HepG2 (cell line): ENCODE data around the gene ERFL. TPM values are rescaled to one million over a fixed set of nuclear protein-coding genes. Genes with fewer than 3 reads are reported as not detected.
A peak's percentile ranks its signal among the peaks of the same experiment; 100 is the strongest.

Experiments
- CCAR2 ChIP-seq: fragments of 200-400 bp; formaldehyde crosslinking; optimal IDR thresholded peaks from 2 replicates; pipeline ENCODE3; 2018; ENCODE audit warnings: low read depth, mild to moderate bottlenecking, low read length, moderate library complexity
- FLYWCH1 ChIP-seq: sonication (generic); formaldehyde crosslinking; IDR thresholded peaks from 2 replicates; pipeline ENCODE4 v1.8.1; 2023; ENCODE audit warnings: mild to moderate bottlenecking, missing genetic modification reagents
- GTF2F1 ChIP-seq: fragments of 150-350 bp; IDR thresholded peaks from 2 replicates; pipeline ENCODE4 v1.6.1; 2014; ENCODE audit warnings: low read length
- ISX ChIP-seq: sonication (generic); formaldehyde crosslinking; conservative IDR thresholded peaks from 2 replicates; pipeline ENCODE4 v1.5.0; 2020; ENCODE audit warnings: missing genetic modification reagents
- MXD1 ChIP-seq: sonication (generic); formaldehyde crosslinking; IDR thresholded peaks from 2 replicates; pipeline ENCODE4 v1.4.0; 2020; ENCODE audit warnings: mild to moderate bottlenecking, missing genetic modification reagents
- SIN3A ChIP-seq: IDR thresholded peaks from 2 replicates; pipeline ENCODE4 v1.6.1; 2011; ENCODE audit warnings: low read depth, mild to moderate bottlenecking, control low read depth, low read length, borderline replicate concordance
- SIN3B ChIP-seq: fragments of 150-350 bp; IDR thresholded peaks from 2 replicates; pipeline ENCODE4 v1.6.1; 2014; ENCODE audit warnings: low read length
- SKIL ChIP-seq: sonication (generic); formaldehyde crosslinking; IDR thresholded peaks from 2 replicates; pipeline ENCODE4 v1.8.0; 2022; ENCODE audit warnings: missing genetic modification reagents, mild to moderate bottlenecking, moderate library complexity, borderline replicate concordance
- SP2 ChIP-seq: sonication (generic); formaldehyde crosslinking; IDR thresholded peaks from 2 replicates; pipeline ENCODE4 v1.5.1; 2020; ENCODE audit warnings: mild to moderate bottlenecking, missing genetic modification reagents
- ZFY ChIP-seq: sonication (generic); formaldehyde crosslinking; IDR thresholded peaks from 2 replicates; pipeline ENCODE4 v1.4.0; 2020; ENCODE audit warnings: missing genetic modification reagents
- ZMAT5 ChIP-seq: sonication (generic); formaldehyde crosslinking; IDR thresholded peaks from 2 replicates; pipeline ENCODE4 v1.5.0; 2020; ENCODE audit warnings: mild to moderate bottlenecking, low read depth, missing genetic modification reagents, borderline replicate concordance
- ZNF12 ChIP-seq: sonication (generic); formaldehyde crosslinking; IDR thresholded peaks from 2 replicates; pipeline ENCODE4 v1.5.0; 2020; ENCODE audit warnings: missing genetic modification reagents
- ZNF235 ChIP-seq: sonication (generic); formaldehyde crosslinking; IDR thresholded peaks from 2 replicates; pipeline ENCODE4 v1.8.1; 2023; ENCODE audit warnings: mild to moderate bottlenecking, missing genetic modification reagents, borderline replicate concordance
- ZNF253 ChIP-seq: sonication (generic); formaldehyde crosslinking; IDR thresholded peaks from 2 replicates; pipeline ENCODE4 v1.8.0; 2022; ENCODE audit warnings: mild to moderate bottlenecking, missing genetic modification reagents, borderline replicate concordance
- ZNF274 ChIP-seq: sonication (generic); formaldehyde crosslinking; IDR thresholded peaks from 2 replicates; pipeline ENCODE4 v1.5.1; 2020; ENCODE audit warnings: mild to moderate bottlenecking, missing genetic modification reagents
- ZNF280B ChIP-seq: sonication (generic); formaldehyde crosslinking; IDR thresholded peaks from 2 replicates; pipeline ENCODE4 v1.5.0; 2020; ENCODE audit warnings: missing genetic modification reagents, mild to moderate bottlenecking, borderline replicate concordance
- ZNF382 ChIP-seq: sonication (generic); formaldehyde crosslinking; IDR thresholded peaks from 2 replicates; pipeline ENCODE4 v1.5.0; 2020; ENCODE audit warnings: missing genetic modification reagents, mild to moderate bottlenecking, borderline replicate concordance
- ZNF383 ChIP-seq: sonication (generic); formaldehyde crosslinking; IDR thresholded peaks from 2 replicates; pipeline ENCODE4 v1.4.0; 2020; ENCODE audit warnings: missing genetic modification reagents, mild to moderate bottlenecking, borderline replicate concordance
- ZNF687 ChIP-seq: sonication (generic); formaldehyde crosslinking; IDR thresholded peaks from 2 replicates; pipeline ENCODE4 v1.5.1; 2020; ENCODE audit warnings: mild to moderate bottlenecking, missing genetic modification reagents, moderate library complexity
- ZNF768 ChIP-seq: sonication (generic); formaldehyde crosslinking; IDR thresholded peaks from 2 replicates; pipeline ENCODE4 v1.4.0; 2020; ENCODE audit warnings: missing genetic modification reagents
- ZNF784 ChIP-seq: sonication (generic); formaldehyde crosslinking; IDR thresholded peaks from 2 replicates; pipeline ENCODE4 v1.5.1; 2020; ENCODE audit warnings: missing genetic modification reagents, mild to moderate bottlenecking, borderline replicate concordance
- polyA plus RNA-seq, 8 experiments: library from polyadenylated mRNA; depleted of rRNA in 3 of 8; stranded (reverse) in 7 of 8; unstranded in 1 of 8; fragments of >200 nt; fragmentation: Illumina TruSeq in 4 of 8; extraction: Trizol in 4 of 8; gene quantifications; 2 replicates each; pipeline versions ENCODE4 v1.2.1 to v1.2.3, GENCODE V29; 2011 to 2016; ENCODE audit warnings: low read depth in 4 of 8, missing spikeins in 1 of 8, mixed read lengths in 1 of 8; ENCODE audit not compliant: insufficient read depth in 1 of 8
- total RNA-seq, 5 experiments: library from RNA; depleted of rRNA; stranded (reverse); fragments of >200 nt; fragmentation: Illumina TruSeq; extraction: Trizol; gene quantifications; 2 replicates each; pipeline ENCODE4 v1.2.3, GENCODE V29; 2016; ENCODE audit warnings: low read depth in 1 of 5

ERFL gene
- total and polyA plus RNA-seq, 2 of the 13 experiments (the other 11 are each of a cell fraction or from before 2014, with no cell fraction given), result not detected

- TF ChIP-seq ZMAT5 (CRISPR knock-in tag) (no peak), MXD1 (CRISPR knock-in tag) (0 out of 2 replicates have a peak, but pooled peaks have one; percentile 35), SIN3A (no peak), ZFY (0 out of 2 replicates have a peak, but pooled peaks have one; percentile 11), ZNF382 (no peak), ZNF274 (CRISPR knock-in tag) (no peak), CCAR2 (peak; percentile 24), ZNF253 (CRISPR knock-in tag) (no peak), SKIL (CRISPR knock-in tag) (no peak), ZNF687 (CRISPR knock-in tag) (peak; percentile 2; the same call in 1 of the 2 replicates), ISX (no peak), ZNF768 (CRISPR knock-in tag) (peak; percentile 5; the same call in 1 of the 2 replicates), ZNF235 (0 out of 2 replicates have a peak, but pooled peaks have one; percentile 4), GTF2F1 (no peak), ZNF784 (CRISPR knock-in tag) (no peak), FLYWCH1 (CRISPR knock-in tag) (no peak), ZNF280B (CRISPR knock-in tag) (no peak), ZNF12 (CRISPR knock-in tag) (no peak), SIN3B (no peak), SP2 (CRISPR knock-in tag) (0 out of 2 replicates have a peak, but pooled peaks have one; percentile 4), ZNF383 (CRISPR knock-in tag) (no peak)
Observed at GRCh38 chr19:41883463-41883820, 44.8 kb downstream of the ERFL start (continued).
